NCI-H2029 treated with DMSO at 0.1 percent for 48 hours (cell line): ENCODE data around the gene GRIP1.

Experiments used
- DNase-seq: peaks from one replicate; lab custom pipeline; 2025; lab: John Stamatoyannopoulos, UW

The GRIP1 gene

GRCh38 chr12:66453844-66454243, 225.0 kb downstream of the GRIP1 start:
- no peak for DNase-seq

- DNase-seq = no peak
These were observed 225.8 kb downstream of the GRIP1 start for GRCh38 chr12:66453120-66453519.

- DNase-seq = peak; percentile 2
These were observed 229.3 kb downstream of the GRIP1 start for GRCh38 chr12:66449531-66449930.

GRCh38 chr12:66447643-66448042, 231.2 kb downstream of the GRIP1 start:
- DNase-seq = no peak

GRCh38 chr12:66446276-66446675, 232.6 kb downstream of the GRIP1 start:
- DNase-seq = no peak

- DNase-seq = no peak
These were observed 236.8 kb downstream of the GRIP1 start for GRCh38 chr12:66441905-66442559.

GRCh38 chr12:66438601-66439000, 240.3 kb downstream of the GRIP1 start:
- DNase-seq = no peak

GRCh38 chr12:66430106-66430505, 248.8 kb downstream of the GRIP1 start:
- DNase-seq = no peak

GRCh38 chr12:66428870-66429269, 250.0 kb downstream of the GRIP1 start:
- no peak for DNase-seq

GRCh38 chr12:66428261-66428660, 250.6 kb downstream of the GRIP1 start:
- no peak for DNase-seq

GRCh38 chr12:66426696-66427095, 252.2 kb downstream of the GRIP1 start:
- DNase-seq = no peak

GRCh38 chr12:66423266-66423665, 255.6 kb downstream of the GRIP1 start:
- DNase-seq = no peak

- DNase-seq = no peak
These were observed 260.0 kb downstream of the GRIP1 start for GRCh38 chr12:66418908-66419307.

- no peak for DNase-seq
These were observed 261.7 kb downstream of the GRIP1 start for GRCh38 chr12:66417217-66417616.

GRCh38 chr12:66409195-66409871, 269.5 kb downstream of the GRIP1 start:
- DNase-seq = peak; percentile 3

GRCh38 chr12:66405395-66405794, 273.5 kb downstream of the GRIP1 start:
- DNase-seq = no peak

- no peak for DNase-seq
These were observed 275.1 kb downstream of the GRIP1 start for GRCh38 chr12:66403746-66404145.

- DNase-seq = no peak
These were observed 279.0 kb downstream of the GRIP1 start for GRCh38 chr12:66399911-66400306.

- no peak for DNase-seq
These were observed 279.7 kb downstream of the GRIP1 start for GRCh38 chr12:66398931-66399910.

- DNase-seq = no peak
These were observed 281.1 kb downstream of the GRIP1 start for GRCh38 chr12:66397574-66398290.

GRCh38 chr12:66393890-66394289, 285.0 kb downstream of the GRIP1 start:
- no peak for DNase-seq
